Neural cell (in vitro differentiated cells): ENCODE results near the gene FAM3D. TPM values are rescaled to one million over a fixed set of nuclear protein-coding genes. Genes with fewer than 3 reads are reported as not detected.

Source experiments
- H2AFZ ChIP-seq: fragments of 200-600, 300-800 bp; sonication (generic), shearing (Covaris generic); 2 replicates; pipeline ENCODE4 v1.6.0; 2014; ENCODE audit warnings: low read depth, mild to moderate bottlenecking, antibody characterized with exemption, low read length, moderate library complexity
- H3F3A ChIP-seq: fragments of 200-600 bp; shearing (Covaris generic); 2 replicates; pipeline ENCODE4 v1.6.1; 2016; ENCODE audit warnings: mild to moderate bottlenecking, moderate library complexity, mixed read lengths, antibody characterized with exemption, low read length; ENCODE audit not compliant: insufficient read depth, poor library complexity, severe bottlenecking
- H3K27ac ChIP-seq: fragments of 200-600, 300-800 bp; sonication (generic), shearing (Covaris generic); 2 replicates; pipeline ENCODE4 v1.5.1; 2014; ENCODE audit warnings: mild to moderate bottlenecking, low read length, moderate library complexity
- H3K27me3 ChIP-seq: fragments of 300-800, 200-600 bp; sonication (generic), shearing (Covaris generic); 2 replicates; pipeline ENCODE4 v1.6.0; 2014; ENCODE audit warnings: mild to moderate bottlenecking, low read depth, low read length, moderate library complexity; ENCODE audit not compliant: insufficient read depth
- H3K36me3 ChIP-seq: fragments of 300-800, 200-600 bp; sonication (generic), shearing (Covaris generic); 2 replicates; pipeline ENCODE4 v1.5.1; 2014; ENCODE audit warnings: mild to moderate bottlenecking, antibody characterized with exemption, low read length, moderate library complexity; ENCODE audit not compliant: insufficient read depth
- H3K4me2 ChIP-seq: fragments of 300-800, 200-600 bp; sonication (generic), shearing (Covaris generic); 2 replicates; pipeline ENCODE4 v1.6.0; 2014; ENCODE audit warnings: mild to moderate bottlenecking, low read length
- H3K4me3 ChIP-seq: fragments of 300-800, 200-600 bp; sonication (generic), shearing (Covaris generic); 2 replicates; pipeline ENCODE4 v1.5.1; 2014; ENCODE audit warnings: mild to moderate bottlenecking, low read length, moderate library complexity
- H3K79me2 ChIP-seq: fragments of 200-600 bp; shearing (Covaris generic); replicated peaks from 2 replicates; pipeline ENCODE4 v1.6.0; 2014; ENCODE audit warnings: mild to moderate bottlenecking, low read length, moderate library complexity; ENCODE audit not compliant: insufficient read depth
- H3K9ac ChIP-seq: fragments of 300-800, 200-600 bp; sonication (generic), shearing (Covaris generic); 2 replicates; pipeline ENCODE4 v1.6.1; 2016; ENCODE audit warnings: mild to moderate bottlenecking, low read length, mixed read lengths
- H3K9me2 ChIP-seq: fragments of 200-600 bp; shearing (Covaris generic); 2 replicates; pipeline ENCODE4 v1.6.1; 2016; ENCODE audit warnings: mild to moderate bottlenecking, low read length, mixed read lengths; ENCODE audit not compliant: insufficient read depth
- H3K9me3 ChIP-seq: fragments of 200-600, 300-800 bp; sonication (generic), shearing (Covaris generic); 2 replicates; pipeline ENCODE4 v1.6.1; 2016; ENCODE audit warnings: mild to moderate bottlenecking, mixed run types, low read length, moderate library complexity, mixed read lengths
- H4K20me1 ChIP-seq: fragments of 200-600 bp; shearing (Covaris generic); 2 replicates; pipeline ENCODE4 v1.6.1; 2016; ENCODE audit warnings: mild to moderate bottlenecking, mixed run types; ENCODE audit not compliant: insufficient read depth
- EP300 ChIP-seq: fragments of 450-650 bp; conservative IDR thresholded peaks from 2 replicates; pipeline ENCODE4 v1.6.1; 2014; ENCODE audit warnings: antibody characterized with exemption, mild to moderate bottlenecking, moderate library complexity; ENCODE audit not compliant: poor library complexity, severe bottlenecking
- EZH2 ChIP-seq: fragments of 200-600, 300-800 bp; shearing (Covaris generic), sonication (generic); IDR thresholded peaks from 2 replicates; pipeline ENCODE4 v1.6.1; 2014; ENCODE audit warnings: antibody characterized with exemption, low read length, borderline replicate concordance, mild to moderate bottlenecking; ENCODE audit not compliant: insufficient read depth, poor library complexity, severe bottlenecking
- MXI1 ChIP-seq: fragments of 450-650 bp; conservative IDR thresholded peaks from 2 replicates; pipeline ENCODE4 v1.6.1; 2014; ENCODE audit warnings: antibody characterized with exemption, mild to moderate bottlenecking; ENCODE audit not compliant: poor library complexity, severe bottlenecking
- POLR2AphosphoS5 ChIP-seq: IDR thresholded peaks from 2 replicates; pipeline ENCODE4 v1.6.1; 2012
- RAD21 ChIP-seq: fragments of 450-650 bp; conservative IDR thresholded peaks from 2 replicates; pipeline ENCODE4 v1.6.1; 2014; ENCODE audit warnings: antibody characterized with exemption, mild to moderate bottlenecking, moderate library complexity
- REST ChIP-seq: IDR thresholded peaks from 2 replicates; pipeline ENCODE4 v1.6.1; 2012; ENCODE audit warnings: borderline replicate concordance
- SMC3 ChIP-seq: fragments of 450-650 bp; conservative IDR thresholded peaks from 2 replicates; pipeline ENCODE4 v1.6.1; 2014; ENCODE audit warnings: antibody characterized with exemption, mild to moderate bottlenecking, moderate library complexity; ENCODE audit not compliant: poor library complexity
- TAF1 ChIP-seq: IDR thresholded peaks from 2 replicates; pipeline ENCODE4 v1.6.1; 2012; ENCODE audit warnings: low read depth
- polyA plus RNA-seq: library from polyadenylated mRNA; depleted of rRNA; stranded (reverse); fragments of >200 nt; gene quantifications from 2 replicates; pipeline ENCODE4 v1.2.3, GENCODE V29; 2014
- TF ChIP-seq, protein P1 (sequence below): fragments of 450-650 bp; IDR thresholded peaks from 2 replicates; pipeline ENCODE4 v1.5.1; 2014; ENCODE audit warnings: antibody characterized with exemption, mild to moderate bottlenecking, moderate library complexity; ENCODE audit not compliant: poor library complexity, severe bottlenecking

The FAM3D gene
- polyA plus RNA-seq, 1 donor from 2014 or later, result not detected

DNA sequence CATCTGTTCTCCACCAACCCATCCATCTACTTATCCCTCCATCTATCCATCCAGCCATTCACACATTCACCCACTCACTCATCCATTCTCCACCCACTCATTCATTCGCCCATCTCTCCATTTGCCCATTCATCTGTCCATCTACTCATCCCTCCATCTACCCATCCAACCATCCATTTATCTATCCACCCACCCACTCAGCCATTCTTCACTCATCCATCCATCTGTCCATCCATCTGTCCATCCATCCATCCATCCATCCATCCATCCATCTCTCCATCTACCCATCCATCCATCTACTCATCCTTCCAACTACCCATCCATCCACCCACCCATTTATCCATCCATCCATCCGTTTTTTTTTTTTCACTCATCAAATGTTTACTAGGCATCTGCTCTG lies 13.9 kb downstream of the FAM3D start:
- Histone ChIP-seq H3F3A (no peaks in the 10 kb centered on the region), H2AFZ (no peak overlapping the region), H4K20me1 (no peaks in the 10 kb centered on the region), H3K9me3 (no peaks in the 10 kb centered on the region), H3K79me2 (no peaks in the 10 kb centered on the region), H3K27ac (no peak overlapping the region), H3K36me3 (no peaks in the 10 kb centered on the region), H3K9me2 (no peaks in the 10 kb centered on the region), H3K9ac (no peak overlapping the region), H3K27me3 (no peaks in the 10 kb centered on the region), H3K4me2 (no peak overlapping the region), H3K4me3 (no peak overlapping the region)
- TF ChIP-seq REST (no peak), SMC3 (no peak), MXI1 (no peak), RAD21 (no peak), POLR2AphosphoS5 (no peak), TAF1 (no peak), EP300 (no peak), EZH2 (no peak)
- TF ChIP-seq, protein P1, sequence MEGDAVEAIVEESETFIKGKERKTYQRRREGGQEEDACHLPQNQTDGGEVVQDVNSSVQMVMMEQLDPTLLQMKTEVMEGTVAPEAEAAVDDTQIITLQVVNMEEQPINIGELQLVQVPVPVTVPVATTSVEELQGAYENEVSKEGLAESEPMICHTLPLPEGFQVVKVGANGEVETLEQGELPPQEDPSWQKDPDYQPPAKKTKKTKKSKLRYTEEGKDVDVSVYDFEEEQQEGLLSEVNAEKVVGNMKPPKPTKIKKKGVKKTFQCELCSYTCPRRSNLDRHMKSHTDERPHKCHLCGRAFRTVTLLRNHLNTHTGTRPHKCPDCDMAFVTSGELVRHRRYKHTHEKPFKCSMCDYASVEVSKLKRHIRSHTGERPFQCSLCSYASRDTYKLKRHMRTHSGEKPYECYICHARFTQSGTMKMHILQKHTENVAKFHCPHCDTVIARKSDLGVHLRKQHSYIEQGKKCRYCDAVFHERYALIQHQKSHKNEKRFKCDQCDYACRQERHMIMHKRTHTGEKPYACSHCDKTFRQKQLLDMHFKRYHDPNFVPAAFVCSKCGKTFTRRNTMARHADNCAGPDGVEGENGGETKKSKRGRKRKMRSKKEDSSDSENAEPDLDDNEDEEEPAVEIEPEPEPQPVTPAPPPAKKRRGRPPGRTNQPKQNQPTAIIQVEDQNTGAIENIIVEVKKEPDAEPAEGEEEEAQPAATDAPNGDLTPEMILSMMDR, result no peak

GRCh38 chr3:58651276-58651675 lies 15.3 kb downstream of the FAM3D start:
- Histone ChIP-seq H3K9me2 (no peaks in the 10 kb centered on the region), H3K27me3 (no peaks in the 10 kb centered on the region), H3K9me3 (no peaks in the 10 kb centered on the region), H3K9ac (no peak overlapping the region), H3K79me2 (no peaks in the 10 kb centered on the region), H2AFZ (no peak overlapping the region), H3K36me3 (no peaks in the 10 kb centered on the region), H3F3A (no peaks in the 10 kb centered on the region), H3K4me2 (no peak overlapping the region), H3K4me3 (no peak overlapping the region), H3K27ac (no peak overlapping the region), H4K20me1 (no peaks in the 10 kb centered on the region)
- TF ChIP-seq MXI1 (no peak), EZH2 (no peak), SMC3 (no peak), REST (no peak), TAF1 (no peak), POLR2AphosphoS5 (no peak), EP300 (no peak), RAD21 (no peak)
- TF ChIP-seq, protein P1, result no peak
